IMR-90 (cell line): ENCODE results near the gene TALDO1. TPM values are rescaled to one million over a fixed set of nuclear protein-coding genes. Genes with fewer than 3 reads are reported as not detected.

Experiments
- ATAC-seq: fragments of 200-7000 bp; cut with Tn5 transposase; 2 replicates; pipeline ENCODE4 v1.9.1; 2020; ENCODE audit warnings: low read depth, mild to moderate bottlenecking, moderate library complexity
- BruUV-seq: library from RNA; stranded (reverse); fragments of 400-500 nt; replicated peaks from 2 replicates; lab custom pipeline; 2021; lab: Mats Ljungman, UMichigan
- CTCF ChIA-PET: fragments of 300-600 bp; formaldehyde crosslinking; extraction: SDS; loops from one replicate; lab custom pipeline; 2021; ENCODE audit warnings: antibody characterized with exemption; lab: Yijun Ruan, JAX
- POLR2A ChIA-PET: fragments of 300-600 bp; sonication (Branson Sonifier 250); formaldehyde crosslinking; loops from one replicate; lab custom pipeline; 2022; ENCODE audit warnings: antibody characterized with exemption; ENCODE audit not compliant: unreplicated experiment; lab: Charles Lee
- DNase-seq: peaks from one replicate; pipeline ENCODE4 v3.0.0; 2013
- H2AFZ ChIP-seq: replicated peaks from 2 replicates; pipeline ENCODE3; 2013; ENCODE audit warnings: low read length, mild to moderate bottlenecking; ENCODE audit not compliant: poor library complexity
- H2AK5ac ChIP-seq: 2 replicates; pipeline ENCODE4 v1.6.1; 2013; ENCODE audit warnings: low read depth, low read length, inconsistent platforms
- H2AK9ac ChIP-seq: replicated peaks from 2 replicates; pipeline ENCODE3; 2013; ENCODE audit warnings: mild to moderate bottlenecking, low read depth, low read length, moderate library complexity; ENCODE audit not compliant: poor library complexity
- H2BK120ac ChIP-seq: 2 replicates; pipeline ENCODE4 v1.6.1; 2013; ENCODE audit warnings: low read depth, low read length, inconsistent platforms
- H2BK15ac ChIP-seq: 3 replicates; pipeline ENCODE4 v1.6.1; 2013; ENCODE audit warnings: low read depth, low read length, inconsistent platforms
- H2BK20ac ChIP-seq: 2 replicates; pipeline ENCODE4 v1.6.1; 2013; ENCODE audit warnings: low read depth, mild to moderate bottlenecking, inconsistent platforms, low read length, moderate library complexity
- H2BK5ac ChIP-seq: 2 replicates; pipeline ENCODE4 v1.6.1; 2013; ENCODE audit warnings: mild to moderate bottlenecking, low read depth, low read length, inconsistent platforms; ENCODE audit not compliant: poor library complexity, severe bottlenecking
- H3K14ac ChIP-seq: replicated peaks from 2 replicates; pipeline ENCODE4 v1.6.1; 2013; ENCODE audit warnings: low read depth, low read length, inconsistent platforms
- H3K18ac ChIP-seq: 2 replicates; pipeline ENCODE4 v1.6.1; 2013; ENCODE audit warnings: low read depth, low read length, control low read depth
- H3K23ac ChIP-seq: 2 replicates; pipeline ENCODE4 v1.6.1; 2013; ENCODE audit warnings: low read depth, low read length, inconsistent platforms
- H3K27ac ChIP-seq: 2 replicates; pipeline ENCODE4 v1.5.1; 2013; ENCODE audit warnings: mild to moderate bottlenecking, control low read depth, low read length; ENCODE audit not compliant: insufficient read depth
- H3K27me3 ChIP-seq: 2 replicates; pipeline ENCODE4 v1.6.1; 2013; ENCODE audit warnings: low read length; ENCODE audit not compliant: control insufficient read depth, insufficient read depth
- H3K36me3 ChIP-seq: 2 replicates; pipeline ENCODE4 v1.6.1; 2013; ENCODE audit warnings: low read length, mixed read lengths; ENCODE audit not compliant: control insufficient read depth, insufficient read depth
- H3K4ac ChIP-seq: 2 replicates; pipeline ENCODE4 v1.6.1; 2013; ENCODE audit warnings: low read depth, low read length, inconsistent platforms
- H3K4me1 ChIP-seq: 2 replicates; pipeline ENCODE4 v1.6.1; 2013; ENCODE audit warnings: low read length, mixed read lengths; ENCODE audit not compliant: control insufficient read depth, insufficient read depth
- H3K4me2 ChIP-seq: 2 replicates; pipeline ENCODE4 v1.6.1; 2013; ENCODE audit warnings: low read depth, mild to moderate bottlenecking, control low read depth, low read length, moderate library complexity
- H3K4me3 ChIP-seq: 2 replicates; pipeline ENCODE4 v1.5.1; 2013; ENCODE audit warnings: low read depth, mild to moderate bottlenecking, control low read depth, low read length, moderate library complexity; ENCODE audit not compliant: insufficient read depth
- H3K56ac ChIP-seq: 2 replicates; pipeline ENCODE4 v1.6.1; 2013; ENCODE audit warnings: low read length, inconsistent platforms; ENCODE audit not compliant: insufficient read depth; ENCODE audit errors: extremely low read depth
- H3K79me1 ChIP-seq, 2 experiments: 2 replicates each; pipeline ENCODE4 v1.6.1; 2013; ENCODE audit warnings: low read length in 2 of 2, inconsistent platforms in 1 of 2, low read depth in 1 of 2
- H3K9ac ChIP-seq: 2 replicates; pipeline ENCODE4 v1.6.1; 2013; ENCODE audit warnings: low read depth, low read length, control low read depth
- H3K9me1 ChIP-seq: 2 replicates; pipeline ENCODE4 v1.6.1; 2013; ENCODE audit warnings: low read length, inconsistent platforms; ENCODE audit not compliant: insufficient read depth
- H3K9me3 ChIP-seq: 2 replicates; pipeline ENCODE4 v1.6.1; 2013; ENCODE audit warnings: low read length; ENCODE audit not compliant: control insufficient read depth, insufficient read depth
- H4K20me1 ChIP-seq: 2 replicates; pipeline ENCODE4 v1.6.1; 2013; ENCODE audit warnings: low read length, inconsistent platforms; ENCODE audit not compliant: insufficient read depth
- H4K5ac ChIP-seq: 2 replicates; pipeline ENCODE4 v1.6.1; 2013; ENCODE audit warnings: mild to moderate bottlenecking, low read depth, low read length, control low read depth
- H4K8ac ChIP-seq, 2 experiments: 2 replicates each; pipeline ENCODE4 v1.6.1; 2013; ENCODE audit warnings: low read depth in 2 of 2, low read length in 2 of 2, control low read depth in 1 of 2, inconsistent platforms in 1 of 2
- H4K91ac ChIP-seq: 2 replicates; pipeline ENCODE4 v1.6.1; 2013; ENCODE audit warnings: low read depth, low read length, inconsistent platforms; ENCODE audit not compliant: insufficient read depth
- BHLHE40 ChIP-seq: fragments of 150-350 bp; IDR thresholded peaks from 2 replicates; pipeline ENCODE4 v1.6.1; 2016; ENCODE audit warnings: mild to moderate bottlenecking, low read depth, low read length
- CEBPB ChIP-seq: IDR thresholded peaks from 2 replicates; pipeline ENCODE4 v1.6.1; 2012; ENCODE audit warnings: low read depth, low read length, improper control_type of control experiment
- CHD1 ChIP-seq: IDR thresholded peaks from 2 replicates; pipeline ENCODE4 v1.6.1; 2012; ENCODE audit warnings: low read depth, low read length, improper control_type of control experiment
- FOS ChIP-seq: fragments of 150-350 bp; IDR thresholded peaks from 2 replicates; pipeline ENCODE4 v1.6.1; 2016; ENCODE audit warnings: low read depth, low read length
- MAFK ChIP-seq: IDR thresholded peaks from 2 replicates; pipeline ENCODE4 v1.6.1; 2012; ENCODE audit warnings: low read depth, low read length, improper control_type of control experiment
- MAZ ChIP-seq: IDR thresholded peaks from 2 replicates; pipeline ENCODE4 v1.6.1; 2012; ENCODE audit warnings: low read depth, mild to moderate bottlenecking, low read length, improper control_type of control experiment, moderate library complexity, borderline replicate concordance
- MXI1 ChIP-seq: IDR thresholded peaks from 2 replicates; pipeline ENCODE4 v1.6.1; 2012; ENCODE audit warnings: low read depth, mild to moderate bottlenecking, low read length, moderate library complexity, borderline replicate concordance
- POLR2A ChIP-seq: IDR thresholded peaks from 2 replicates; pipeline ENCODE4 v1.6.1; 2012; ENCODE audit warnings: mild to moderate bottlenecking, low read depth, low read length
- RAD21 ChIP-seq: IDR thresholded peaks from 2 replicates; pipeline ENCODE4 v1.6.1; 2012; ENCODE audit warnings: low read length, improper control_type of control experiment
- RCOR1 ChIP-seq: IDR thresholded peaks from 2 replicates; pipeline ENCODE4 v1.6.1; 2012; ENCODE audit warnings: mild to moderate bottlenecking, low read length, improper control_type of control experiment; ENCODE audit not compliant: insufficient replicate concordance
- RFX5 ChIP-seq: IDR thresholded peaks from 2 replicates; pipeline ENCODE4 v1.8.0; 2012; ENCODE audit warnings: low read depth, mild to moderate bottlenecking, low read length, moderate library complexity
- SMC3 ChIP-seq: fragments of 150-350 bp; IDR thresholded peaks from 2 replicates; pipeline ENCODE4 v1.6.1; 2016; ENCODE audit warnings: low read depth, mild to moderate bottlenecking, antibody characterized with exemption, low read length, moderate library complexity
- WGBS, 2 experiments: methylation state at CpG; one replicate each; pipeline versions ENCODE4 v1.1.5 to v1.1.7; 2013; ENCODE audit warnings: missing lambda C conversion rate in 2 of 2; ENCODE audit not compliant: insufficient read length in 1 of 2; ENCODE audit errors: extremely low coverage in 2 of 2; 5-methylcytosine and 5-hydroxymethylcytosine counted together
- dilution Hi-C: fragments of 300-500 bp; cut with HindIII; formaldehyde crosslinking; loops from one replicate; pipeline ENCODE4 v1.14.3; 2018; ENCODE audit warnings: low sequenced_read_pairs; ENCODE audit not compliant: unreplicated experiment
- in situ Hi-C: fragments of 300-500 bp; cut with MboI; formaldehyde crosslinking; loops from 3 replicates; pipeline ENCODE4 v1.14.3; 2019; ENCODE audit warnings: low sequenced_read_pairs, inconsistent platforms, mixed read lengths
- intact Hi-C: fragments of 100-400 bp; cut with micrococcal nuclease; formaldehyde crosslinking; loops from 2 replicates; pipeline ENCODE4 v1.10.0; 2022
- polyA plus RNA-seq, 3 experiments: library from polyadenylated mRNA; depleted of rRNA; stranded (reverse); fragments of >200 nt; gene quantifications; 2 replicates each; pipeline ENCODE4 v1.2.3, GENCODE V29; 2012; ENCODE audit warnings: low replicate concordance in 1 of 3
- total RNA-seq: library from RNA; depleted of rRNA; stranded (reverse); fragments of >200 nt; gene quantifications from 2 replicates; pipeline ENCODE4 v1.2.3, GENCODE V29; 2012
- TF ChIP-seq, protein P1 (sequence below): fragments of 150-350 bp; IDR thresholded peaks from 2 replicates; pipeline ENCODE4 v1.6.1; 2017; ENCODE audit warnings: mild to moderate bottlenecking, antibody characterized with exemption, low read length, low read depth
- TF ChIP-seq, protein P2 (sequence below): conservative IDR thresholded peaks from 2 replicates; pipeline ENCODE4 v1.5.1; 2012; ENCODE audit warnings: mild to moderate bottlenecking, low read depth, low read length, improper control_type of control experiment
- TF ChIP-seq, protein P3 (sequence below): fragments of 150-350 bp; IDR thresholded peaks from 2 replicates; pipeline ENCODE4 v1.6.1; 2016; ENCODE audit warnings: low read depth, mild to moderate bottlenecking, low read length, moderate library complexity, borderline replicate concordance

Gene TALDO1
- total and polyA plus RNA-seq, 2 of the 4 experiments (the other 2 are of a cell fraction) = 147 to 210 TPM

DNA sequence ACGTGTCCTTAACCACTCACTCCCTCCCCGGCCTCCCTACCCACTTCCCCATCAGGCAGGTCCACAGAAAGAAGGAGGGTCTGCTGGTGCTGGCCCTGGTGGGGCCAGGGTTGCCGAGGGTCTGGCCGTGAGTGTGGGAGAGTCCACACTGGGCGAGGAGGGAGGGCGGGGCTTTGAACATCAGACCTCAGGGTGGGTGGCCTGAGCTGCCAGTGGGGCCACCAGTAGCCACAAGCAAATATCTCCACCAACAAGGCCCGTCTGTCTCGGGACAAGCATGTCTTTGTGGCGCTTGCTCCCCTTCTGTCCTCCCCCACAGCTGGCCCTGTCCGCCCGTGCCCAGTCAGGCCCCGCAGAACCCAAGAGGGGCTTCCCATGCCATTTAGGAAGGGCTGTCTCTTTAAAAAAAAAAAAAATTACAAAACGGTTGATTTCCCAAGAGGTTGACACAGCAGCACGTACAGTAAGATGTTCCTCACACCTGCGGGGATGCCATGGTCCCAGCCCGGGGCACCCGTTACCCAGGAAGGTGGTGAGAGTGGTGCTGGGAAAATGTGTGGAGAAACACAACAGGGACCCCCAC, 17.7 kb upstream of the TALDO1 start:
- Histone ChIP-seq H2BK15ac (no peak overlapping the region), H3K56ac (no peak overlapping the region), H3K9ac (no peak overlapping the region), H3K9me3 (no peaks in the 10 kb centered on the region), H2BK5ac (no peak overlapping the region), H2AFZ (peak overlapping the region; percentile 48), H2BK120ac (no peak overlapping the region), H3K79me1 (no peaks in the 10 kb centered on the region), H2AK5ac (no peak overlapping the region), H3K4ac (no peak overlapping the region), H3K4me3 (no peak overlapping the region), H2BK20ac (no peak overlapping the region), H3K9me1 (no peaks in the 10 kb centered on the region), H3K36me3 (no peaks in the 10 kb centered on the region), H4K8ac (no peak overlapping the region), H4K91ac (no peak overlapping the region), H3K27me3 (peaks cover 15% of the 10 kb centered on the region; the same call in 1 of the 2 replicates), H3K4me1 (peaks cover 6% of the 10 kb centered on the region), H3K27ac (no peak overlapping the region), H3K18ac (no peak overlapping the region), H3K4me2 (no peak overlapping the region), H4K5ac (no peak overlapping the region), H3K14ac (no peak overlapping the region), H3K23ac (no peak overlapping the region), H2AK9ac (no peak overlapping the region), H4K20me1 (no peaks in the 10 kb centered on the region)
- POLR2A ChIA-PET = no interaction called here
- no TSS peak for BruUV-seq
- TF ChIP-seq, protein P1, sequence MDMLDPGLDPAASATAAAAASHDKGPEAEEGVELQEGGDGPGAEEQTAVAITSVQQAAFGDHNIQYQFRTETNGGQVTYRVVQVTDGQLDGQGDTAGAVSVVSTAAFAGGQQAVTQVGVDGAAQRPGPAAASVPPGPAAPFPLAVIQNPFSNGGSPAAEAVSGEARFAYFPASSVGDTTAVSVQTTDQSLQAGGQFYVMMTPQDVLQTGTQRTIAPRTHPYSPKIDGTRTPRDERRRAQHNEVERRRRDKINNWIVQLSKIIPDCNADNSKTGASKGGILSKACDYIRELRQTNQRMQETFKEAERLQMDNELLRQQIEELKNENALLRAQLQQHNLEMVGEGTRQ = no peak
- TF ChIP-seq FOS (no peak), CEBPB (no peak), CHD1 (no peak), MAFK (no peak), RCOR1 (no peak), RAD21 (no peak), SMC3 (no peak), MXI1 (no peak), MAZ (no peak), POLR2A (no peak), RFX5 (no peak), BHLHE40 (no peak)
- TF ChIP-seq, protein P2, sequence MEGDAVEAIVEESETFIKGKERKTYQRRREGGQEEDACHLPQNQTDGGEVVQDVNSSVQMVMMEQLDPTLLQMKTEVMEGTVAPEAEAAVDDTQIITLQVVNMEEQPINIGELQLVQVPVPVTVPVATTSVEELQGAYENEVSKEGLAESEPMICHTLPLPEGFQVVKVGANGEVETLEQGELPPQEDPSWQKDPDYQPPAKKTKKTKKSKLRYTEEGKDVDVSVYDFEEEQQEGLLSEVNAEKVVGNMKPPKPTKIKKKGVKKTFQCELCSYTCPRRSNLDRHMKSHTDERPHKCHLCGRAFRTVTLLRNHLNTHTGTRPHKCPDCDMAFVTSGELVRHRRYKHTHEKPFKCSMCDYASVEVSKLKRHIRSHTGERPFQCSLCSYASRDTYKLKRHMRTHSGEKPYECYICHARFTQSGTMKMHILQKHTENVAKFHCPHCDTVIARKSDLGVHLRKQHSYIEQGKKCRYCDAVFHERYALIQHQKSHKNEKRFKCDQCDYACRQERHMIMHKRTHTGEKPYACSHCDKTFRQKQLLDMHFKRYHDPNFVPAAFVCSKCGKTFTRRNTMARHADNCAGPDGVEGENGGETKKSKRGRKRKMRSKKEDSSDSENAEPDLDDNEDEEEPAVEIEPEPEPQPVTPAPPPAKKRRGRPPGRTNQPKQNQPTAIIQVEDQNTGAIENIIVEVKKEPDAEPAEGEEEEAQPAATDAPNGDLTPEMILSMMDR = no peak
- TF ChIP-seq, protein P3, sequence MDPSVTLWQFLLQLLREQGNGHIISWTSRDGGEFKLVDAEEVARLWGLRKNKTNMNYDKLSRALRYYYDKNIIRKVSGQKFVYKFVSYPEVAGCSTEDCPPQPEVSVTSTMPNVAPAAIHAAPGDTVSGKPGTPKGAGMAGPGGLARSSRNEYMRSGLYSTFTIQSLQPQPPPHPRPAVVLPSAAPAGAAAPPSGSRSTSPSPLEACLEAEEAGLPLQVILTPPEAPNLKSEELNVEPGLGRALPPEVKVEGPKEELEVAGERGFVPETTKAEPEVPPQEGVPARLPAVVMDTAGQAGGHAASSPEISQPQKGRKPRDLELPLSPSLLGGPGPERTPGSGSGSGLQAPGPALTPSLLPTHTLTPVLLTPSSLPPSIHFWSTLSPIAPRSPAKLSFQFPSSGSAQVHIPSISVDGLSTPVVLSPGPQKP = no peak
- intact Hi-C loops (loop anchor here (10.0 kb wide), 1 partner anchor 175 kb away; no protein-coding TSS in a partner anchor), dilution Hi-C loops (no loop called here), in situ Hi-C loops (no loop called here)
- CTCF ChIA-PET = no interaction called here
- 50% methylated on average over 2 of the region's 17 CpGs; no CpG with 5 or more reads in 1 of the 2 experiments for WGBS, 2 experiments
- no peak for ATAC-seq
- no peak for DNase-seq
